DOHH2 (cell line): ENCODE results near the gene RAB26.
A peak's percentile ranks its signal among the peaks of the same experiment; 100 is the strongest.

Source experiments
- H3F3A ChIP-seq: fragments of 200-600 bp; sonication (generic), shearing (Covaris generic); 2 replicates; pipeline ENCODE4 v1.6.0; 2016; ENCODE audit warnings: antibody characterized with exemption, mild to moderate bottlenecking; ENCODE audit not compliant: control insufficient read depth, insufficient read depth
- H3K27ac ChIP-seq: fragments of 200-600 bp; sonication (generic); 2 replicates; pipeline ENCODE4 v1.5.1; 2014; ENCODE audit warnings: low read depth, mild to moderate bottlenecking, low read length, moderate library complexity
- H3K27me3 ChIP-seq: fragments of 200-600 bp; sonication (generic); 2 replicates; pipeline ENCODE4 v1.6.1; 2014; ENCODE audit warnings: mild to moderate bottlenecking, low read length, mixed read lengths; ENCODE audit not compliant: control insufficient read depth
- H3K36me3 ChIP-seq: fragments of 200-600 bp; sonication (generic); 2 replicates; pipeline ENCODE4 v1.6.1; 2014; ENCODE audit warnings: mild to moderate bottlenecking, low read length, moderate library complexity, mixed read lengths; ENCODE audit not compliant: control insufficient read depth
- H3K4me1 ChIP-seq: fragments of 200-600 bp; sonication (generic); 2 replicates; pipeline ENCODE4 v1.6.1; 2014; ENCODE audit warnings: mild to moderate bottlenecking, low read length, mixed read lengths; ENCODE audit not compliant: control insufficient read depth
- H3K4me2 ChIP-seq: fragments of 200-600 bp; sonication (generic); 2 replicates; pipeline ENCODE4 v1.6.0; 2014; ENCODE audit warnings: mild to moderate bottlenecking, low read length, moderate library complexity
- H3K4me3 ChIP-seq: fragments of 200-600 bp; sonication (generic); 2 replicates; pipeline ENCODE4 v1.5.1; 2014; ENCODE audit warnings: mild to moderate bottlenecking, low read length, mixed read lengths
- H3K79me2 ChIP-seq: fragments of 200-600 bp; sonication (generic); 2 replicates; pipeline ENCODE4 v1.6.1; 2014; ENCODE audit warnings: mild to moderate bottlenecking, low read length, mixed read lengths; ENCODE audit not compliant: control insufficient read depth
- H3K9me2 ChIP-seq: fragments of 200-600 bp; sonication (generic); replicated peaks from 2 replicates; pipeline ENCODE4 v1.6.1; 2014; ENCODE audit warnings: mild to moderate bottlenecking, low read length, mixed read lengths; ENCODE audit not compliant: control insufficient read depth
- H3K9me3 ChIP-seq: fragments of 200-600 bp; sonication (generic); 2 replicates; pipeline ENCODE4 v1.6.1; 2014; ENCODE audit warnings: antibody characterized with exemption, low read length, mixed read lengths; ENCODE audit not compliant: control insufficient read depth, insufficient read depth
- H4K20me1 ChIP-seq: fragments of 200-600 bp; sonication (generic); 2 replicates; pipeline ENCODE4 v1.6.0; 2014; ENCODE audit warnings: low read depth, mild to moderate bottlenecking, antibody characterized with exemption, low read length, moderate library complexity; ENCODE audit not compliant: control insufficient read depth, insufficient read depth
- EZH2phosphoT487 ChIP-seq: fragments of 200-600 bp; sonication (generic); IDR thresholded peaks from 2 replicates; pipeline ENCODE4 v1.6.1; 2017; ENCODE audit warnings: borderline replicate concordance, mild to moderate bottlenecking, antibody characterized with exemption, low read length, moderate library complexity, mixed read lengths
- TF ChIP-seq, protein P1 (sequence below): fragments of 200-600 bp; sonication (generic); IDR thresholded peaks from one replicate; pipeline ENCODE4 v1.5.1; 2014; ENCODE audit warnings: antibody characterized with exemption, mild to moderate bottlenecking, low read depth, low read length; ENCODE audit not compliant: poor library complexity, severe bottlenecking

The RAB26 gene

DNA sequence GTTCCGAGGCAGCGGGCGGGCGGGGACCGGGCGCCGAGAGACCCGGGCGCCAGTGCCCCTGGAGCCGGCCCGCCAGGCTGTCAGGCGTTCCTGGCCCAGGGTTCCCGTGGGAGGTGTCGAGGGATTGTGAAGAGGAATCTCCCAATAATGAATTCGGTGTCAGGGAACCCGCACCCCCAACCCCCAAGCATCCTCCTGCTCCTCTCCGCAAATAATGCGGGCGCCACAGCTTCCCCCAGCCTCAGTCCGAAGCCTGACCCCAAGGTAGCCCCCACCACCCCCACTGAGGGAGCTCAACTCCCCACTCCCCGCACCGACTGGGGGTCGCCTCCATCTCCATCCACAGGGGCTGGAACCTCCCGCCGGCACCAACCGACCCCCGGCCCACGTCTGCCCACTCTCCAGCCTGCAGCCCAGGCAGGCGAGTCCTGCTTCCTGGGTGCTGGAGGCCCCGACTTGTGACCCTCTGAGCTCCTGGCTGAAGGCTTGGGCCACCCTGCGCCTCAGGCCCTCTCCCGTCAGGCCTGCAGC, 48.6 kb downstream of the RAB26 start:
- Histone ChIP-seq H3K36me3 (no peaks in the 10 kb centered on the region), H3K4me1 (peaks cover 10% of the 10 kb centered on the region), H3K79me2 (no peaks in the 10 kb centered on the region), H3K27ac (no peak overlapping the region), H3K4me3 (no peak overlapping the region), H3K4me2 (no peak overlapping the region), H3K9me3 (no peaks in the 10 kb centered on the region), H4K20me1 (peaks cover 5% of the 10 kb centered on the region; the same call in 1 of the 2 replicates), H3F3A (no peaks in the 10 kb centered on the region), H3K9me2 (no peaks in the 10 kb centered on the region), H3K27me3 (peaks cover 64% of the 10 kb centered on the region)
- TF ChIP-seq EZH2phosphoT487, result peak; percentile 64; the same call in 1 of the 2 replicates
- TF ChIP-seq, protein P1, sequence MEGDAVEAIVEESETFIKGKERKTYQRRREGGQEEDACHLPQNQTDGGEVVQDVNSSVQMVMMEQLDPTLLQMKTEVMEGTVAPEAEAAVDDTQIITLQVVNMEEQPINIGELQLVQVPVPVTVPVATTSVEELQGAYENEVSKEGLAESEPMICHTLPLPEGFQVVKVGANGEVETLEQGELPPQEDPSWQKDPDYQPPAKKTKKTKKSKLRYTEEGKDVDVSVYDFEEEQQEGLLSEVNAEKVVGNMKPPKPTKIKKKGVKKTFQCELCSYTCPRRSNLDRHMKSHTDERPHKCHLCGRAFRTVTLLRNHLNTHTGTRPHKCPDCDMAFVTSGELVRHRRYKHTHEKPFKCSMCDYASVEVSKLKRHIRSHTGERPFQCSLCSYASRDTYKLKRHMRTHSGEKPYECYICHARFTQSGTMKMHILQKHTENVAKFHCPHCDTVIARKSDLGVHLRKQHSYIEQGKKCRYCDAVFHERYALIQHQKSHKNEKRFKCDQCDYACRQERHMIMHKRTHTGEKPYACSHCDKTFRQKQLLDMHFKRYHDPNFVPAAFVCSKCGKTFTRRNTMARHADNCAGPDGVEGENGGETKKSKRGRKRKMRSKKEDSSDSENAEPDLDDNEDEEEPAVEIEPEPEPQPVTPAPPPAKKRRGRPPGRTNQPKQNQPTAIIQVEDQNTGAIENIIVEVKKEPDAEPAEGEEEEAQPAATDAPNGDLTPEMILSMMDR, result no peak

DNA sequence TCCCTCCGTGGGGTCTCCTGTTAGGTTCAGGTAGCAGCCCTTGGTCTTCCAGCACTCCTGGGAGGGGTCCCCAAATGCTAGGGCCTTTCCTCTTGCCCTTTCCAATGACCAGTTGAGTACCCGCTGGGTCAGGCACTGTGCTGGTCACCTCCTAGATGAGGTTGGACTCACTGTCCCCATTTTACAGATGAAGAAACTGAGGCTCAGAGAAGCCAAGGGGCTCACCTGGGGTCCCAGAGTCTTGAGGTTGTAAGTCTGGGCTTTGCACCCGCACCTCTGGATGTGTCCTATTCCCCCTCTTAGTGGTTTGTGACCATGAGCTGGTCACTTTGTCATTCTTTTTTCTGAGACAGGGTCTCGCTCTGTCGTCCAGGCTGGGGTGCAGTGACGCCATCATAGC, 49.3 kb downstream of the RAB26 start:
- no peak for TF ChIP-seq EZH2phosphoT487
- TF ChIP-seq, protein P1, result no peak
- Histone ChIP-seq H3K9me3 (no peaks in the 10 kb centered on the region), H3K4me3 (no peak overlapping the region), H3K79me2 (no peaks in the 10 kb centered on the region), H3F3A (no peaks in the 10 kb centered on the region), H3K4me2 (no peak overlapping the region), H4K20me1 (peaks cover 5% of the 10 kb centered on the region; the same call in 1 of the 2 replicates), H3K4me1 (peaks cover 10% of the 10 kb centered on the region), H3K36me3 (no peaks in the 10 kb centered on the region), H3K27ac (no peak overlapping the region), H3K9me2 (no peaks in the 10 kb centered on the region), H3K27me3 (peaks cover 64% of the 10 kb centered on the region)

DNA sequence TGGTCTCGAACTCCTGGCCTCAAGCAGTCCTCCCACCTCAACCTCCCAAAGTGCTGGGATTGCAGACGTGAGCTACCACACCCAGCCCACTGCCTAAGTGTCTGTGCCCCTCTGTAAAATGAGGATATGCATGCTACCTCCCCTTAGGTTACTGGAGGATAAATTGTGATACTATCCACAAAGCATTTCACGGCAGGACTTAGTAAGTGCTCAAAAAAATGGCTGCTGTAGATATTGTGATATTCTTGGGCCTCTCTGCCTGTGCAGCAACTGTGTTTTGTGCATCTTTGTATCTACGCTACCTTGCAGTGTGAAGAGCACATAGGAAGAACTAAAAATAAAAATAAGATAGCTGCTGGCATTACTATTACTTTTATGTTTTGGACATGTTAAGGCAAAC, 49.9 kb downstream of the RAB26 start:
- no peaks in the 10 kb centered on the region for H3K9me2 ChIP-seq
- H3K4me2 ChIP-seq, result no peak overlapping the region
- peaks cover 5% of the 10 kb centered on the region; the same call in 1 of the 2 replicates for H4K20me1 ChIP-seq
- H3K79me2 ChIP-seq, result no peaks in the 10 kb centered on the region
- peaks cover 10% of the 10 kb centered on the region for H3K4me1 ChIP-seq
- H3K4me3 ChIP-seq, result no peak overlapping the region
- no peaks in the 10 kb centered on the region for H3F3A ChIP-seq
- peaks cover 63% of the 10 kb centered on the region for H3K27me3 ChIP-seq
- TF ChIP-seq EZH2phosphoT487, result no peak
- TF ChIP-seq, protein P1, result no peak
- no peaks in the 10 kb centered on the region for H3K9me3 ChIP-seq
- no peaks in the 10 kb centered on the region for H3K36me3 ChIP-seq
- H3K27ac ChIP-seq, result no peak overlapping the region
